Epithelial cell of esophagus (primary cell): ENCODE measurements around the gene FRYL.
A peak's percentile ranks its signal among the peaks of the same experiment; 100 is the strongest.
"Not testable (repeated sequence)": the region's sequence is repeated elsewhere in the genome, so short reads cannot be mapped to it uniquely, and the experiment has no call there.

Experiments
- DNase-seq: peaks from one replicate; pipeline ENCODE4 v3.0.0; 2010; ENCODE audit warnings: low read depth
- H3K4me3 ChIP-seq: 2 replicates; pipeline ENCODE4 v1.5.1; 2011; ENCODE audit warnings: mild to moderate bottlenecking, low read length, control low read depth
- TF ChIP-seq, protein P1 (sequence below): IDR thresholded peaks from 2 replicates; pipeline ENCODE4 v1.5.1; 2011; ENCODE audit warnings: low read depth, mild to moderate bottlenecking, low read length, control low read depth, inconsistent platforms; ENCODE audit not compliant: insufficient read depth; ENCODE audit errors: missing control alignments

FRYL gene

DNA sequence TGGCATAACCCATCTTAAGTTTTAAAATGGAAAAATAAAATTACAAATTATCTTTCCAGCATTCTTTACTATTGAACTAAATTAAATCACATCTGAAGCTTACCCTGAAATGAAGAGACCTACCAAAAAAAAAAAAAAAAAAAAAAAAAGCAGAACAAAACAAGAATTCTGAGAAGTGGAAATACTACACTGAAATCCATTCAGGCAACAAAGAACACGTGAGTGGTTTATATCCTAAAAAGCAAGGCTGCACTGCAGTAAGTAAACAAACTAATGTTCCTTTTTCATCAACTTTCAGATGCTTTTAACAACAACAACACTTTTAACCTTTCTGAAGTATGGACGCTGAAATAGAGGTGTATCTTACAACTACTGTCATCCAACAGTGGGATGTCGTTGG lies 7.5 kb downstream of the FRYL start:
- TF ChIP-seq, protein P1, sequence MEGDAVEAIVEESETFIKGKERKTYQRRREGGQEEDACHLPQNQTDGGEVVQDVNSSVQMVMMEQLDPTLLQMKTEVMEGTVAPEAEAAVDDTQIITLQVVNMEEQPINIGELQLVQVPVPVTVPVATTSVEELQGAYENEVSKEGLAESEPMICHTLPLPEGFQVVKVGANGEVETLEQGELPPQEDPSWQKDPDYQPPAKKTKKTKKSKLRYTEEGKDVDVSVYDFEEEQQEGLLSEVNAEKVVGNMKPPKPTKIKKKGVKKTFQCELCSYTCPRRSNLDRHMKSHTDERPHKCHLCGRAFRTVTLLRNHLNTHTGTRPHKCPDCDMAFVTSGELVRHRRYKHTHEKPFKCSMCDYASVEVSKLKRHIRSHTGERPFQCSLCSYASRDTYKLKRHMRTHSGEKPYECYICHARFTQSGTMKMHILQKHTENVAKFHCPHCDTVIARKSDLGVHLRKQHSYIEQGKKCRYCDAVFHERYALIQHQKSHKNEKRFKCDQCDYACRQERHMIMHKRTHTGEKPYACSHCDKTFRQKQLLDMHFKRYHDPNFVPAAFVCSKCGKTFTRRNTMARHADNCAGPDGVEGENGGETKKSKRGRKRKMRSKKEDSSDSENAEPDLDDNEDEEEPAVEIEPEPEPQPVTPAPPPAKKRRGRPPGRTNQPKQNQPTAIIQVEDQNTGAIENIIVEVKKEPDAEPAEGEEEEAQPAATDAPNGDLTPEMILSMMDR, result no peak
- no peak overlapping the region for H3K4me3 ChIP-seq
- DNase-seq, result no peak

DNA sequence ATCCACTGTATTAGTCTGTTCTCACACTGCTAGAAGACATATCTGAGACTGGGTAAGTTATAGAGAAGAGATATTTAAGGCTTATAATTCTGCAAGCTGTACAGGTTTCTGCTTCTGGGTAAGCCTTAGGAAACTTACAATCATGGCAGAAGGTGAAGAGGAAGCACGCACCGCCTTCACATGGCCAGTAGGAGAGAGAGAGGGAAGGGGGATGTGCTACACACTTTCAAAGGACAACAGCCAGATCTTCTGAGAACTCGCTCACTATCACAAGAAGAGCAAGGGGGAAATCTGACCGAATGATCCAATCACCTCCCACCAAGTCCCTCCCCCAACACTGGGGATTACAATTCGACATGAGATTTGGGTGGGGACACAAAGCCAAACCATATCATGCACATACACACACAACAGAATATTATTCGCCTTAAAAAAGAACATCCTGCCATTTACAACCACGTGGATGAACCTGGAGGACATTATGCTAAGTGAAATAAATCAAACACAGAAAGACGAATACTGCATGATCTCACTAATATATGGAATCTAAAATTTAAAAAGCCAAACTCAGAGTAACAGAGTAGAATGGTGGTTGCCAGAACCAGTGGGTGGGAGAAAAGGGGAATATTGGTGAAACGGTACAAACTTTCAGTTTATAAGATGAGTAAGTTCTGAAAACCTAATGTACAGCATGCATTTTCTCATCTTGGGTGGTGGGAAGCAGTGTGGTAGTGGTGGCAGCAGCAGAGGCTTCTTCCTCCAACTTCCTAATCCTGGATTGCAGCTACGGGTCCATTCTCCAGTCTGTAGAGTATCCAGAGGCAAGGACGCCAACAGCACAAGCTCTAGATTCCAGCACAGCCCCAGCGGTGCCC lies 12.8 kb downstream of the FRYL start:
- H3K4me3 ChIP-seq, result no peak overlapping the region
- no peak for DNase-seq
- TF ChIP-seq, protein P1, result peak; percentile 23

DNA sequence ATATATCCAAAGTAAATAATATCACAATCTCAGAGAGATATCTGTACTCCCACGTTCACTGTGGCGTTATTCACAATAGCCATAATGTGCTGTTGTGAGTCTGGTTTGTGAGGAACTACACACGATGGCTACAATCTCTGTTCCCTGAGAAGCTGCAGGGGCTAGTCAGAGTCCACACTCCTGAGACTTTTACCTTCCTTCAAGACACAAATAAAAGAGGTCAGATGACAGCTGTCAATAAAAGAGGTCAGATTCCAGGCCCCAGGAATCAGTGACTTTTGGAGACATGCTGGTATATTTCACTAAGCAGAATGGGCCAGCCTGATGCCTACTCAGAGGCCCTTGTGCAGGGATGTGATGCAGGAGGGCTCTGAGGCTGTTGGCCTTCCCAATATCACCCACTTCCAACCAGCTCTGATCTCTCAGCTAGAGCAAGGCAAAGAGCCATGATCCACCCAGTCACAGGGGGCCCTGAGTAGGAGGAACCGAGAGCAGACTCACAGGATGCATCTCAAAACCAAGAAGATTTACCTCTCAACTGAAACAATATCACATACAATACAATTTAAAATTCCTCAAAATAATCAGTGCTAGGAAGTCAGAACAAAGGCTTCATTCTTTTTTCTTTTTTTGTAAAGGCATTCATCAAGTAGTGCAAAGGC lies 13.8 kb downstream of the FRYL start:
- H3K4me3 ChIP-seq, result no peak overlapping the region
- TF ChIP-seq, protein P1, result no peak
- no peak for DNase-seq

DNA sequence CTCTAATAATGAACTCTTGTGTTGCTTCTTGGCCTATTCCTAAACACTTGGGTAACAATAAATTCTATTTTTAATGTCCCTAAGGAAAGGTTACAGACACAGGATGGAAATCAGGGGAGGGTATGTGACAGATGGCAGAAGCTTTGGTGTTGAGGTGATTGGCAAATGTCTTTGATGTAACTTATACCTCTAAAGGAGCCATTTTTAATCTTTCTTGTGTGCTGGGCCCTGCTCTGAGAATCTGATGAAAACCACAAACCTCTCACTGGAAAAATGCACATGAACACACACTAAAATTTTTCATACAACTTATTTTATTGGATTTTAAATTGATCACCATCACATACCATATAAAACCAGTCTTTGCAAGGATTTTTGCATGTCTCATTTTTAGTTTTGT lies 17.7 kb downstream of the FRYL start:
- no peak for DNase-seq
- TF ChIP-seq, protein P1, result no peak
- no peak overlapping the region for H3K4me3 ChIP-seq

DNA sequence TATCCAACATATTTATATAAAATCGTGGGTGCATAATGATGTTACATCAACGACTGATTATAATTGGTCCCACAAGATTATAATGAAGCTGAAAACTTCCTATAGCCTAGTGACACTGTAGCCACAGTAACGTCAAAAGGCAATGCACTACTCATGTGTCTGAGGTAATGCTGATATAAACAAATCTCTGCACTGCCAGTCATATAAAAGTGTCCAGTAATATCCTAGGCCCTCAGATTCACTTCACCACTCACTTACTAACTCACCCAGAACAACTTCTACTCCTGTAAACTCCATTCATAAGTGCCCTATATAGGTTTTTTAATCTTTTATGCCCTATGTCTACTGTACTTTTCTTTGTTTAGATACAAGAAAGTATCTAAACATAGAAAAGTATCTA lies 18.8 kb downstream of the FRYL start:
- DNase-seq, result no peak
- TF ChIP-seq, protein P1, result no peak
- H3K4me3 ChIP-seq, result no peak overlapping the region

DNA sequence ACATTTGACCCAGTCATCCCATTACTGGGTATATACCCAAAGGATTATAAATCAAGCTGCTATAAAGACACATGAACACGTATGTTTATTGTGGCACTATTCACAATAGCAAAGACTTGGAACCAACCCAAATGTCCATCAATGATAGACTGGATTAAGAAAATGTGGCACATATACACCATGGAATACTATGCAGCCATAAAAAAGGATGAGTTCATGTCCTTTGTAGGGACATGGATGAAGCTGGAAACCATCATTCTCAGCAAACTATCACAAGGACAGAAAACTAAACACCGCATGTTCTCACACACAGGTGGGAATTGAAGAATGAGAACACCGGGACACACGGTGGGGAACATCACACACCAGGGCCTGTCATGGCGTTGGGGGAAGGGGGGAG lies 21.4 kb downstream of the FRYL start:
- H3K4me3 ChIP-seq, DNase-seq: not testable (repeated sequence)

DNA sequence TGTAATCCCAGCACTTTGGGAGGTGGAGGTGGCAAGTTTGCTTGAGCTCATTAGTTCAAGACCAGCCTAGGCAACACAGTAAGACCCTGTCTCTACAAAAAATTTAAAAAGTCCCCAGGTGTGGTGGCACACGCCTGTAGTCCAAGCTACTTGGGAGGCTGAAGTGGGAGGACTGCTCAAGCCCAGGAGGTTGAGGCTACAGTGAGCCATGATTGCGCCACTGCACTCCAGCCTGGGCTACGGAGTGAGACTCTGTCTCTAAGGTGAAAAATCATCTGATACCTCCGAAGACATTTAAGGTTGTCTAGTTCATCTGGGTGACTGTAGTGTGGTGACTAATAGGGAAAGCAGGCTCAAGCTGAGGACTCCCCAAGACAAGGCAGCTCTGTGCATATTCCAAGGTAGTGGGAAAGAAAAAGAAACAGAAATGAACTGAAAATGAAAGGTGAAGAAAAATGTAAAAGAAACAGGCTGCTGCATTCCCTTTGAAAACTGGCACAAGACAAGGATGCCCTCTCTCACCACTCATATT lies 23.3 kb downstream of the FRYL start:
- peak; percentile 83 for DNase-seq
- TF ChIP-seq, protein P1, result no peak
- H3K4me3 ChIP-seq, result no peak overlapping the region
